D721Med (cell line): ENCODE results near the gene SPSB4.
"Not testable (repeated sequence)": the region's sequence is repeated elsewhere in the genome, so short reads cannot be mapped to it uniquely, and the experiment has no call there.

Experiments
- DNase-seq: peaks from one replicate; pipeline ENCODE4 v3.0.0; 2011; ENCODE audit warnings: low spot score; ENCODE audit not compliant: insufficient read length
- FAIRE-seq: peaks from 2 replicates; lab custom pipeline; 2011; peaks lifted over from hg19 to GRCh38; lab: Jason Lieb, UNC
- CTCF ChIP-seq: IDR thresholded peaks from 2 replicates; pipeline ENCODE4 v1.5.1; 2012; ENCODE audit warnings: mild to moderate bottlenecking, control low read depth; ENCODE audit not compliant: insufficient read depth; ENCODE audit errors: missing control alignments

The SPSB4 gene

DNA sequence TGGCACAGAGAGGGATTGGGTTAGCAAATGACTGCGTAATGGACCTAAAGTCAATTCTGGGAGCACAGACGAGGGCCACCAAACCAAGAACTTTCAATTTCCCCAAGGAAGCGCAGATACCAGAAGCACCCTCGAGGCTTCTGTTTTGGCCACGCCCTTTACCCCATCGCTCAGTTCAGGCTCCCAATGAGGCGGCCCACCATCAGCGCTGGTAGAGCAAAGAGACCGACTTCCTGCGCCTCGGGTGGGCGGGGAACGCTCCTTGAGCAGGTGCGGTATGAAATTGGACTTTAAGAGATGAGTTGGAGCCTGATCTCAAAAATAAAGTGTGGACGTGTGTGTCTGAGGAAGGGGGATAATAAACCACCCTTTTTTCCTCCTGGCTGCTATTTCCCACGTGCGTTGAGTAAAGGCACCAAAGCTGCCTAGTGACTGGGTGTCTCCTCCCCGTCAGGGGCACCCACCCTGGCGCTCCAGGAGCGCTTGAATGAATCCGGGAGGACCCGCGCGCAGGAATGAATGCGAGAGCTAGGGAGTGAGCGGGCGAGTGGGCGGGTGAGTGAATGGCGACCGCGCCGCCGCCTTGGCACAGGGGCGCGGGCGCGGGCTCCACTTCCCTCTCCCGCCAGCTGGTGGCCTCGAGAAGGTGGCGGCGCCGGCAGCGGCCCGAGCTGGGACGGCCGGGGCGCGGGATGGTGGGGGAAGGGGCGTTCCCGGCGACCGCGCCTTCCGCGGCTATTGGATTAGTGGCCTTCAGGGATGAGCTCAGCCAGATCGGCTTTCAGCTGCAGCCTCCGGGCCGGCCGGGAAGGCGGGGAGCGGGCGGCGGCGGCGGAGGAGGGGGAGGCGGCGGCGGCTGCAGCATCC is at the start of gene SPSB4:
Gene SPSB4, plus strand, starts transcription at position 772 of the 867 bp plus-strand sequence. CDS start 14,758 bp downstream, outside the sequence.
- DNase-seq = peak; percentile 76
- peak; percentile 8 for TF ChIP-seq CTCF
- FAIRE-seq = no peak

- DNase-seq (no peak), FAIRE-seq (no peak)
- no peak for TF ChIP-seq CTCF
Observed at GRCh38 chr3:141006344-141006743, 44.8 kb upstream of the SPSB4 start.

DNA sequence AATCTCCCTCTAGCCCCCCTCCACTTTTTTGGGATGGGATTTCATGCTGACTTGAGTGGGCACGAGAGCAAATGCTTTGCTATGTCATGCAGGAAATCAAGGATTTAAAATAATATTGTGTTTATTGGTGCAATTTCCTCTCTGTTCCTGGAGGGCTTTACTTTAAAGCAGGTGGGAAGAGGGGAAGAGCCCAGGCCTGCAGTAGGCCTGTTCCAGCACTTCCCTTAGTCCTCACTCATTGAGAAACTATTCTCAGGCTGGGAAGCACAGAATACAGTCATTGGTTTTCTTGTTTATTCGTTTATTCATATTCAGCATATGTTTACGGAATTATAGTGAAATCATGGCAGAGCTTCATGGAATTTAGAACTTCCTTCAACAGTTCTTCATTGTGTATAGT is 41.7 kb upstream of the SPSB4 start:
- DNase-seq (no peak), FAIRE-seq (no peak)
- TF ChIP-seq CTCF = no peak

DNA sequence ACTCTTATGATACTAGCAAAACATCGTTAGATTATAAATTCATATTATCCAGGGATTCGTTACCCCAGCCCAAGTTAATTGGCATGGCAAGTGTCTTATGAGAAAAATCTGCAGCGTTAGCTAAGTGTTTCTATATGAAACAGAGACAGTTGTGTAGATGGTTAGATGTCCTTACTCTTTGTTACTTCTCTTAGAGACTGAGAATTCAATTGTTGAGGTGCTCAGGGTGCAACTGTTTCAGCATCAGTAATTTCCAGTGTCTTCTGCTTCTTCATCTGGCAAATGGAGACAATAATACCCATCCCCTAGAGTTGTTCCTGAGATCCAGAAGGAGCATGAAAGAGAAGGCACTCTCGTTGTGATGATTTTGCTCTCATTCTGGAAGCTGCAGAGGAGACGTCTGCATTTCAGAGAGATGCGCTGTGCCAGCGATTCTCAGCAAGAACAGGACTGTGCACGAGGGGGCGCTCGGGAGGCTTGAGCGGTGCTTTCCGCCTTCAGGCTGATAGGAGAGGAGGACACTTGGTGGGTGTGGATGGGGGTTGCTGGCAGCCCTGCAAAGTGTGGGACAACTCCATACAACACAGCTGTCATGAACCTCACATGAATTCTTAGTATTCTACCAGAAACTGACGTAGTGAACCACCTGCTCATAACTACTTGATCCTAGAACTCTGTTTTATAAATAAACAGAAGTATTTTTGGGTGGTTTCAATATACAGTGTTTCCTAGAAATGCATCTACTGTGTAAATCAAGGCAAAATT is 39.7 kb upstream of the SPSB4 start:
- TF ChIP-seq CTCF = peak; percentile 88
- FAIRE-seq (no peak), DNase-seq (peak; percentile 17)

GRCh38 chr3:141011997-141012262 is 39.2 kb upstream of the SPSB4 start:
- DNase-seq (no peak), FAIRE-seq (no peak)
- no peak for TF ChIP-seq CTCF

GRCh38 chr3:141012571-141012970 is 38.6 kb upstream of the SPSB4 start:
- TF ChIP-seq CTCF = no peak
- no peak for FAIRE-seq
- DNase-seq = no peak

- no peak for FAIRE-seq
Observed at GRCh38 chr3:141015481-141015880, 35.7 kb upstream of the SPSB4 start.

GRCh38 chr3:141017366-141018322 is 33.5 kb upstream of the SPSB4 start:
- DNase-seq, FAIRE-seq: not testable (repeated sequence)

More at GRCh38 chr3:141015481-141015880, 35.7 kb upstream of the SPSB4 start:
- TF ChIP-seq CTCF = no peak
- DNase-seq = no peak
